Measurements from ENCODE around the gene CD1C. TPM values are rescaled to one million over a fixed set of nuclear protein-coding genes. Genes with fewer than 3 reads are reported as not detected.
"Not testable (repeated sequence)": the region's sequence is repeated elsewhere in the genome, so short reads cannot be mapped to it uniquely, and the experiment has no call there.

CD1C gene
- not detected for polyA plus RNA-seq (2013, experiment 1 of 2; ENCODE audit: insufficient read length)
- polyA plus RNA-seq (2013, experiment 2 of 2; ENCODE audit: insufficient read length): not detected

DNA sequence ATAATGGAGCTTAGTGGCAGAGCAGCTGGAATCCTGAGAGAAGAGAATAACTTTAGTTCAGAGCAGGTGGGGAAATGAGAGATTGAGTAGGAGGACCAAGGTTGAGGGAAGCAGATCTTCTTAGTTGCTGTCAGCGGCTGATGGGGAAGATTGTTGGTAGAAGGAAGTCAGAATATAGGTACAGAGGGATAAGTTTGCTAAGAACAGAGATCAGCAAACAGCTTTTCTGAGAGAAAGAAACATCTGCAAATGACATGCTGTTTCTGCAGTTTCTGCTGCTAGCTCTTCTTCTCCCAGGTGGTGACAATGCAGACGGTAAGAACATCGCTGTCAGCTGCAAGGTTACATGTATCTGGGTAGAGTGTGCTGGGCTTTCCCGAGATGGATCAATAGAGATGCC lies at the start of gene CD1C:
Gene CD1C, plus strand, starts transcription at position 113 of the 400 bp plus-strand sequence. Its CDS starts 142 bp downstream, at position 255.
- DNase-seq: no peak

DNA sequence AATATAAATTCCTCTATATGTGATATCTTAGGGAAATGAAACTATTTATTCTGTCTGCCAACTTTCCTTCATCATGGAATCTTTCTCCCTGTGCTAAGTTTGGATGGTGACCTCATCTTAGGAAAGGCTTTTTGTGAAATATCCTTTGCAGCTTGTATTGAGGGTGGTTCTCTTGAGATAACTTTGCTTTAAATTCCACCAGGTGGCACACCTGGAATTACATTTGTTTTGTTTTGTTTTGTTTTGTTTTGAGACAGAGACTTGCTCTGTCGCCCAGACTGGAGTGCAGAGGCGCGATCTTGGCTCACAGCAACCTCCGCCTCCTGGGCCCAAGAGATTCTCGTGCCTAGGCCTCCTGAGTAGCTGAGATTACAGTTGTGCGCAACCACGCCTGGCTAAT lies 43.1 kb upstream of the CD1C start:
- DNase-seq: no peak

DNA sequence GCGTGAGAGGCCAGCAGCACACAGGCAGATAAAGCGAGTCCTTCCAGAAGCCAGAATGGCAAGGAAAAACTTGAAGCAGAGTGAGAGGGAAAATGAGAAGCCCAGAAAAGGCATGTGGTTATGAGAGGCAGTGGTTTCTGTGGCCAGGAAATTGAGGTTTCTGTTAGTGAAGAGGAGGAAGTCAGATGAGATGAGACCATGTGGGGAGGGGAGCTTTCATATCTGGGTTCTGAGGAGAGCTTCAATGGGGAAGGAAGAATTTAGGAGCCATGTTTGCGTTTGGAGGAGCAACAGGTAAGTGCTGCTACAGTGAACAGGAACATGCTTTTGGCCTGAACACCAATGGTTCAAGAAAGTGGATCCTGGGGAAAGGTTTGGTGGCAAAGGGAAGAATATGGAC lies 41.6 kb upstream of the CD1C start:
- no peak for DNase-seq

DNA sequence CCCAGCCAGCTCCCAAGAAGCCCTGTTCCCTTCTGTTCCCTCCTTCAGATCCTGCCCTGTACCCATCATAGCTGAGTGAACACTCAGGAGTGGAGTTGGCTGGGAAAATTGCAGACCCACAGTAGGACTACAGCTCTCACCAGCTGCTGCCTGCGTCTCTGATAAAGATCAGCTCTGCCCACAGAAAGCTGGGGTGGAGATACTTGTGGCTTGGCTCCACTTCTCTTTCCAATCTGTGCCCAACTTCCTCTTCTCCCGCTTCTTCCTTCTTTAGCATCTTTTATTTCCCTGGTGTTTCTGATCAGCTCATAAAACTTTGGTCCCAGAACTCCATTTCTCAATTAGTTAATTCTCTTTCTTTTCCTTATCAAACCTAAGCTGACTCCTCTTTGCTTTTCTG lies 41.0 kb upstream of the CD1C start:
- DNase-seq: no peak

DNA sequence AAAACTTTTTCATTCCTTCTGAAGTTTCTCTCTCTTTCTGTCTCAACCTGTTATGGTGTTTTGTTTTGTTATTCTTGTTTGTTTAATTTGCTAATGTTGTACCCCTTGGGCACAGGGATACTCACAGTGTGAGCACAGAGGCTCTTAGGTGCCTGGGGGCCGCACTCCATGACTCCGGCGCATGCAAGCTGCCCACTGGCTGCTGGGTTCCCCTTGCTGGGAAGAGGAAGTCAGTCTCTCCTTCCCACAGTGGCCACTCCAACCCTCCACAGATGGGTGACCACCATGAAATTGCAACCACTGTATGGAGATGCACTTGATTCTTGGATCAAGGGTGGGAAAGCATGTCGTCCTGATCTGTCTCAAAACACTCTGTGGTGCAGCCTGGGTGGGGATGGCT lies 40.1 kb upstream of the CD1C start:
- DNase-seq: no peak

DNA sequence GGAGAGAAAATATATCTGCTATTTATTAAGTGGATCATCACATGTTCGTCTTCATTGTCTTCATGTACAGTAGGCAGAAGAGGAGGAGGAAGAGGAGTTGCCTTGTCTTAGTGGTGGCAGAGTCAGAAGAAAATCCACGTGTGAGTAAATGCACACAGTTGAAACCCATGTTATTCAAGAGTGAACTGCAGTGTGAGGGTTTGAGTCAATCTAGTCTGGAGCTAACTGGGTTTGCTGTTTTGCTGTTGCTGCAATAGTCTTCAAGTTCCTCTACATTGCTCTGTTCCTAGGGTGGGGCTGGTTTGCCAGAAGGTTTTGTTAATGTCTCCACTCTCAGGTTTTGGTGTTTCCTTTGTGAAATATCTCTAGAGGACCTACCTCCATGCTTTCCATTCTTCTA lies 38.6 kb upstream of the CD1C start:
- no peak for DNase-seq

DNA sequence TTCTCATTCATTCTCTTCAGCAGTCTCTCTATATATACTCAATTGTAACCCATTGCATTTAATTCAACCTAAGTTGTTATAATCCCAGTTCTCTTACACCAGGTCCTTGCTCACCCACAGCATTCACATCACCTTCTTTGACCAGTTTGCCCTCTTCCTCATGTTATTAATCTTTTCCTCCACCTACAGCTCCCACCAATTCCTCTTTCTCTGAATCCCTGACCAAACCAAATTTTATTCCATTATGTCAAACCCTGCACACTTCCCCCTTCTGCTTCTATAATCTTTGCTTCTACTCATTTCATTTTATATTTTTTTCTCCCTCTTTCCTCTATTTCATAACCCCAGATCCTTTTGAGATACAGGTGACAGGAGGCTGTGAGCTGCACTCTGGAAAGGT lies 34.1 kb upstream of the CD1C start:
- DNase-seq: no peak

DNA sequence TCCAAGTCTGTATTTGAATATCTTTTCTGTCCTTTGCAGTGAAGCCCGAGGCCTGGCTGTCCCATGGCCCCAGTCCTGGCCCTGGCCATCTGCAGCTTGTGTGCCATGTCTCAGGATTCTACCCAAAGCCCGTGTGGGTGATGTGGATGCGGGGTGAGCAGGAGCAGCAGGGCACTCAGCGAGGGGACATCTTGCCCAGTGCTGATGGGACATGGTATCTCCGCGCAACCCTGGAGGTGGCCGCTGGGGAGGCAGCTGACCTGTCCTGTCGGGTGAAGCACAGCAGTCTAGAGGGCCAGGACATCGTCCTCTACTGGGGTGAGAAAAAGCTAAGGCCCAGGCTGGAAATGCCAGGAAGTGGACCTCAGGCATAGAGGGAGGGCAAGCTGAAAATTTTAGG lies 33.0 kb upstream of the CD1C start:
- DNase-seq: not testable (repeated sequence)

DNA sequence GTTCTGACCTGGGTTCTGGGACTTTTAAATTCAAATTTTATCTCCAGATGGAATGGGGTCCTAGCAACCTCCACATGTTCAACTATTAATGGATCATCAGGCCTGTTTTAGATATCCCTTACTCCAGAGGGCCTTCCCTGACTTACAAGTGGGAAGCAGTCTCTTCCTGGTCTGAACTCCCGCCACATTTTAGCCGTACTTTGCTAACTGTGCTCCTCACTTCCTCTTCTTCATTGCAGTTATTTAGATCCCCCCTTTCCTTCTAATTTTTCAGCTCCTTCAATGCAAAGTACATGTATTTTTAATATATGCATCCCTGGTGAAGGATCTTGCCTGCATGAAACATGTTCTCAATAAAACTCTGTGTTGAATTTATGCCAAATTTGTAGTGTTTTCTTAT lies 31.8 kb upstream of the CD1C start:
- no peak for DNase-seq

DNA sequence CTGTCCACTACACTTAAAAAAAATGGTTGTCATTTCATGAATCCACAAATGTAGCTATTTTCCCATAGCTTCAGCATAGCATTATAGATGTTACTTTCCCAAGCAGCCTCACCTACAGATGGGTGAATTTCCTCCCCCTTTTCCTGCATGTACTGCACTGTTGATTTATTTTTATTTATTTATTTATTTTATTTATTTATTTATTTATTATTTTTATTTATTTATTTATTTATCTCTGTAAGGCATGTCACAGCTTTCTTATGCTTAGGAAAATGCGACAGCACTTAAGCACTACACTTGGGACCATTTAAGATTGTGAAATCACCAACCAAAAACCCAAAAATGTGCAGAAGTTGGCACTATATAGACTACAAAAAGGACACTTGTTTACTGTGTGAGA lies 30.6 kb upstream of the CD1C start:
- DNase-seq: no peak

DNA sequence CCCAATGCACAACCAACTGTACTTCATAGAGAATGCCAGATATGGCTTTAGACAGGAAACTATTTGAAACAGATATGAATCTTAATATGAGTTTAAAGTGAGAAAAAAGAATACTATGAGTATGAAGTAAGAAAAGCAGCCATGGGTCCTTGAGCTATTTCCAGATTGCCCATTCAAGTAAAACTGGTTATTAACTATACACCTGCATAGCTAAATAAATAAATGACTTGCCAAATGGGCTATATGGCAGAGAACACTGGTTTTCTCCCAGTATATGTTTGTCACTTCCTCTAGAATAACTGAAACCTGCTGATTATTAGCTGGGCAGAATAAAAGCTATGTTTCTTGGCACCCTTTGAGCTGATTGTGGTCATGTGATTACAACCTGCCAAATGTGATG lies 17.0 kb upstream of the CD1C start:
- DNase-seq: no peak

DNA sequence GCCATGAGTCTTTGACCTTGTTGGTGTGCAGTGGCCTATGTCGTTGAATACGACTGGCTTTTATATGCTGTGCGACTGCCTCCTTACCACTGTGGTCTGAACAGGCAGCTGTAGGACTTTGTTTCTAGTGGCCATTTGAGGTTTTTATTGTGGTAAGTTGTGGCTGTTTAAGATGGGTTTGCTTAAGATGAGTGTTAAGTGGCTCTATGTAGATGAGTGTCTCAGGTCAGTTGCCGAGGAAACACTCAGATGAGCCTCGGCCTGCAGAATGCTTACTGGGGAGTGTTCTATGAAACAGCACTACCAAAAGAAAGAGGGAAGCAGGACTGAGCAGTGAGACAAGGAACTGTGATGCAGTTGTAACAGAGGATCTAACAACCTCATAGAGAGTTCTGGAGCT lies 14.9 kb upstream of the CD1C start:
- no peak for DNase-seq

DNA sequence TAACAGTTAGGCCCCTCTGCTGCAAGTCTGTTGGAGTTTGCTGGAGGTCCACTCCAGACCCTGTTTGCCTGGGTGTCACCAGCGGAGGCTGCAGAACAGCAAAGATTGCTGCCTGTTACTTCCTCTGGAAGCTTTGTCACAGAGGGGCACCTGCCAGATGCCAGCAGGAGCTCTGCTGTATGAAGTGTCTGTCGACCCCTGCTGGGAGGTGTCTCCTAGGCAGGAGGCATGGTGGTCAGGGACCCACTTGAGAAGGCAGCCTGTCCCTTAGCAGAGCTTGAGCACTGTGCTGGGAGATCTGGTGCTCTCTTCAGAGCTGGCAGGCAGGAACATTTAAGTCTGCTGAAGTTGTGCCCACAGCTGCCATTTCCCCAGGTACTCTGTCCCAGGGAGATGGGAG lies 7.3 kb upstream of the CD1C start:
- not testable (repeated sequence) for DNase-seq

DNA sequence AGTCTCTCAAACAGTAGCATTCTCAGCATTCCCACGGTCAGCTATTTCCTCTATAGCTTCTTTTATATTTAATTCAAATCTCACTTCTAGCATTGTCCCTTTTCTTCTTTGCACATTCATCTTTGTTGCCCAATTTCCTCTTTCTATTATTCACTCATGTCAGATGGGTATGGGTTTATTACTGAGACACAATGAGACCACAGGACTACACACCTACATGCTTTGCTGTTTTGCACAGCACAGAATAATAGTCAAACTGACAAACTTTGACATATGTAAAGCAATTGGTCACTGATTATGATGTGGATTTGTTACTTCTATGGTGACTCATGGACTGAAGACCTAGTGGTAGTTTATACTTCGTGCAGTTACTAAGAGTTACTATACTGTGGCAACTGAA lies 5.8 kb upstream of the CD1C start:
- DNase-seq: no peak

DNA sequence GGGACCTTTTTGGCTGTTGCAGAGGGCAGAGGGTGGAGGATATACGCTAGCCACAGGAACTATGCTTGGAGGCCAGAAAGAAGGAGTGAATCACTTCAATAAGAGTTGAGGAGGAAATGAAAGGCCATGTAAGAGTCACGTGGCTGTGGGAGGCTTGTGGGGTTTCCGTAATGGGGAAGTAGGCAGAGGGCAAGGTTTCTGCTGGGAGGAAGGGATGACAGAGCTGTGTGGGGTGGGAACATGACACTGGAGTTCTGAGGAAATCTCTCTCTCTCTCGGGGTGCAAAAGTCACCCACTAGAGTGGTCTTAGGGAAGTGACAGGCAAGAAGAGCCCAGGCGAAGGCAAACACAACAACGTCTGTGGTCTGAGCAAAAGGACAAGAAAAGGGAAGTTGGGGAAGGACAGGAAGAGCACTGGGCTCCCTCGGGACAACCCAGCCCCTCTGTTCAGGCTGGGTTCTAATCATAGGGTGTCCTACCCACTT lies 3.9 kb upstream of the CD1C start:
- no peak for DNase-seq

DNA sequence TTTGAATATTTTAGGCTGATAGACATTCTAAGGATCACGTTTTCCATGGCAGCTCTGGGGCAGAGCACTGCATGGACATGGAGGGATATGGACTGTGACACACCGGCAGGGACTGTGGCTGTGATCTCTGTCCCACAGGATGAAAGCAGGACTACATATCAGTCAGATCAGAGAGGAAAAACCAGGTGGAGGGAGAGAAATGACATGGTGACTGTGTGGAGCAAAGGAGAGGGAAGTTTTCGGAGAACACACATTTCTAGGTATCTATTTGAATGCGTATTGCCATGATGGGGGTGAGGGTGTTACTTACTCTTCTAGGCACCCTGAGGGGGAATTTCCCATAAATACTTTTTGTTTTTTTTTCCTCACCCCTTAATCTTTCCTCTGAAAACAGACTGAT lies 3.2 kb upstream of the CD1C start:
- no peak for DNase-seq

DNA sequence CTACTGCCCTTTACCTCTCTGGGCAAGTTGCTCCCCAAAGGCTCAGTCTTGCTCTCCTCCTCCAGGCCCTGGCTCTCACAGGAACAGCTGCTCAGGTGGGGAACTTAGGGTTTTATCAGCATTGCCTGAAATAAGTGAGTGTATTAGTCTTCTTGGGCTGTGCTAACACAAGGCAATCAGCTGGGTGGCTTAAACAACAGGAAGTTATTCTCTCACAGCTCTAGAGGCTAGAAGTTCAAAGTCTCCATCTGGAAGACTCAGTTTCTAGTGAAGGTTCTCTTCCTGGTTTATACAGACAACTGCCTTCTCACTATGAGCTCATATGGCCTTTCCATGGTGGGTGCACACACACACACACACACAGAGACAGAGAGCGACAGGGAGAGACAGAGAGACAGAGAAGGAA lies 2.8 kb upstream of the CD1C start:
- no peak for DNase-seq

DNA sequence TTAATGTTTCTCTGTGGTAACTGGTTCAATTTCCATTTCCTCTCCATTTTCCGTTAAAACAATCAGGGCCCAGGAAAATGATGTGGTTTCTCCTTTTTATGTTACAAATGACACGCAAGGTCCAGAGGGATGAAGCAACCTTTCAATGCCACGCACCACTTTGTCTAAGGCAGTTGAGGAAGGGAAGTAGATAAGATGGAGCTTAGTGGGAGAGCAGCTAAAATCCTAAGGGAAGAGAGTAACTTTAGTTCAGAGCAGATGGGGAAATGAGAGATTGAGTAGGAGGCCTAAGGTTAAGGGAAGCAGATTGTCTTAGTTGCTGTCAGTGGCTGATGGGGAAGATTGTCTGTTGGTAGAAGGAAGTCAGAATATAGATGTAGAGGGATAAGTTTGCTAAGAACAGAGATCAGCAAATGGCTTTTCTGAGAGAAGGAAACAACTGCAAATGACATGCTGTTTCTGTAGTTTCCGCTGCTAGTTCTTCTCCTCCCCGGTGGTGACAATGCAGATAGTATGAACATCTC lies 660 bp downstream of the CD1C start:
- DNase-seq: no peak

DNA sequence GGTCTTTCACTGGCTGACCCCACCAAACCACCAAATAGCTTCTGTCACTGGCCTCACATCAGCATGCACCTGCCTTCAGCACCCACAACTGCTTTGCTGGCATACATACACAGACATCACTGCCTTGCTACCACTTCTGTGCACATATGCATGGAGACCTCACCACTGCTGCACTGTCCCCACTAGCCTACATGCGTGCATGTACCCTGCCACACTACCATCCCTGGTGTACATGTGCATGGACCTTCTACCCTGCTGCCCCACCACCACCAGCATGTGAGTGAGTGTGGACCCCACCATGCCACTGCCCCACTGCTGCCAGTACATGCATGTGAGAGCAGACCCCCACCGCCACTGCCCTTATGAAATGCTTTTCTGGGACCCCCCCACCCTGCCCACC lies 6.1 kb downstream of the CD1C start:
- no peak for DNase-seq

DNA sequence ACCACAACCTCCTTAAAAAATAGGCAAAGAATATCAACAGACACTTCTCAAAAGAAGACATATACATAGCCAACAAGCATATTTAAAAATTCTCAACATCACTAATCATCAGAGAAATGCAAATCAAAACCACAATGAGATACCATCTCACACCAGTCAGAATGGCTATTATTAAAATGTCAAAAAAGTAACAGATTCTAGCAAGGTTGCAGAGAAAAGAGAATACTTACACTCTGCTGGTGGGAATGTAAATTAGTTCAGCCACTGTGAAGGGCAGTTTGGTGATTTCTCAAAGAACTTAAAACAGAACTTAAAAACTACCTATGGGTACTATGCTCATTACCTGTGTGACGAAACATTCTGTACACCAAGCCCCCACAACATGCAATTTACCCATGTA lies 20.9 kb downstream of the CD1C start:
- no peak for DNase-seq

DNA sequence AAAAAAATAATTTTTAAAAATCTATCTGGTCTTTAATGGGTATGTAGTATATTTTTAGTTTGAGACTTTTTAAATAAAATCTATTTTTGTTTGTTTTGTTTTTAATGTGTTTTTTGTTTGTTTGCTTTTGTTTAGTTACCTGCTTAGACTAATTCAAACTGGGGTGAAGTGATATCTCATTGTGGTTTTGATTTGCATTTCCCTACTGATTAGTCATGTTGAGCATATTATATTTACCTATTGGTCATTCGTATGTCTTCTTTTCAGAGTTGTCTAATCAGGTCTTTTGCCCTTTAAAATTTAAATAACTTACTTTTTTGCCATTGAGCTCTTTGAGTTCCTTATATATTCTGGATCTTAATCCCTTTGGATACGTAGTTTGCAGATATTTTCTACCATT lies 21.3 kb downstream of the CD1C start:
- no peak for DNase-seq

DNA sequence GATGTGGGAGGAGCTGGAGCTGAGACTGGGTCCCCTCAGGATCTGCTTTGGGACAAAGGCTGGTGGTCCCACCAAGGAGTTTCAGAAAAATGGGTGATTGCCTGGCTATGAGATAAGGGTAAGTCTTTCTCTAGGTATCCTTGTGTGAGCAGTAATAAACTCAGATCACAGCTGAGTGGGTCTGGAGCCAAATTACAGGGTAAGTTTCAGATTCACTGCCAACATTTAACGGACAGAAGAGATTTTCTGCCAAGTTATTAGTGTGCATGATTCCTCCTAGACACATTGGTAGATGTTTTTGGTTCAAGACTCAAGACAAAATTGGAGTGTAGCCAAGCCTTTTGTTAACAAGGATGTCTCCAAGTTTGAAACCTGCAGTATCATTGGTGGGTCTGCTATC lies 34.1 kb downstream of the CD1C start:
- no peak for DNase-seq

DNA sequence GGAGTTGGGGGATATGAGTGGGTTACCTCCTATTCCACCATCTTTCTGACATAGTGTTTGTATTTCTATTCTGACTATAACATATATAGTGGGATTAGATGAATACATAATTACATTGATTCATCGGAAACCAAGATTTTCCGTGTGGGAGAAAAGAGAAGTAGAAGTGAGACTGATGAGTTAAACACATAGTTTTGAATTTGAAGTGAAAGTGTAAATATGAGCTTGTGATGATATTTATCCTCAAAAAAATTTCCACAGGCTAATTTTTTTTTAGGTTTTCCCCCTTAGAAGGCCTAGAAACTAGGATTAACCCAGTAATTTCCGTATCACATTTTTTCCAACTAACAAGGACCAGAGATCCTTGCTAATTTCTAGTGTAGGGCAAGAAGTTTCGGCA lies 34.7 kb downstream of the CD1C start:
- no peak for DNase-seq

DNA sequence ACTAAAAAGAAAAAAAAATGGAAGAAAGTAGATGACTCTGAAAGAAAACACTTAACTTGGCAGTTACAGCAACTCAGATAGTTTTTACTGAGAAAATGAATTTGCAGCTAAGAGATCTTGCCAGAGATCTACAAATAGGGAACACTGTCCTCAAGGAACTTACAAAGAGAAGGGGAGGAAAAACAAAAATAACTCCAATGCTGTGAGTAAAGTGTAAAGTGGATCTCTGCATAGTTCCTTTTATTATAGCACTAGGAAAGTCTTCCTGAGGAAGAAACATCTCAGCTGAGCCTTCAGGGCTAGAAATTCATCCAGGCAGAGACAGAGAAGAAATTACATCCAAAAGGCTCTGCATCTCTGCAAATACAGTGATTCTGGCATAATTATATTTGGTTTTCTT lies 37.8 kb downstream of the CD1C start:
- no peak for DNase-seq

DNA sequence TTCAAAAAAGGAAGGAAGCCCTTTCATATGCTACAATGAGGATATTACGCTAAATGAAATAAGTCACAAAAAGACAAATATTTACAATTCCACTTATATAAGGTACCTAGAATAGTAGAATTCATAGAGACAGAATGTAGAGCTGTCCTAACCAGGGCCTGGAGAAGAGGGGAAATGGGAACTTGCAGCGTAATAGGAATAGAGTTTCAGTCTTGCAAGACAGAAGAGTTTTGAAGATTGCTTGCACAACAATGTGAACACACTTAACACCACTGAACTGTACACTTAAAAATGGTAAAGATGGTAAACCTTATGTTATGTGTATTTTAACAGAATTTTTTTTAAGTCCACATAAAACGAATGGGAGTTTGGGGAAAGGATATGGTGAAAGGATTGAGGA lies 38.7 kb downstream of the CD1C start:
- no peak for DNase-seq
